IPS-15b (cell line): ENCODE data around the gene NINL.
"Not testable (repeated sequence)": the region's sequence is repeated elsewhere in the genome, so short reads cannot be mapped to it uniquely, and the experiment has no call there.

Source experiments
- H3K27me3 ChIP-seq: one replicate; pipeline ENCODE4 v1.6.1; 2013; ENCODE audit warnings: low read length; ENCODE audit not compliant: control insufficient read depth, insufficient read depth
- H3K36me3 ChIP-seq: one replicate; pipeline ENCODE4 v1.6.1; 2013; ENCODE audit warnings: low read length; ENCODE audit not compliant: control insufficient read depth, insufficient read depth
- H3K4me1 ChIP-seq: one replicate; pipeline ENCODE4 v1.6.1; 2013; ENCODE audit warnings: mild to moderate bottlenecking, low read length; ENCODE audit not compliant: control insufficient read depth, insufficient read depth
- H3K4me3 ChIP-seq: one replicate; pipeline ENCODE4 v1.5.1; 2013; ENCODE audit warnings: low read depth, low read length
- H3K9ac ChIP-seq: one replicate; pipeline ENCODE4 v1.6.1; 2013; ENCODE audit warnings: low read depth, mild to moderate bottlenecking, low read length
- H3K9me3 ChIP-seq: one replicate; pipeline ENCODE4 v1.6.1; 2013; ENCODE audit warnings: mild to moderate bottlenecking, low read length; ENCODE audit not compliant: control insufficient read depth, insufficient read depth

Gene NINL

GRCh38 chr20:25584905-25585704 lies at the start of gene NINL:
TSS of gene NINL (minus strand) at chr20:25585531. CDS start at chr20:25526587, 58,944 bp downstream.
- Histone ChIP-seq H3K27me3 (no peaks in the 10 kb centered on the region), H3K9ac (peak within 1 kb of the TSS; percentile 80), H3K9me3 (no peaks in the 10 kb centered on the region), H3K4me3 (peak within 1 kb of the TSS; percentile 67), H3K4me1 (no peaks in the 10 kb centered on the region), H3K36me3 (no peaks in the 10 kb centered on the region)

GRCh38 chr20:25632940-25633790 lies 47.8 kb upstream of the NINL start:
- H3K9me3 ChIP-seq, result no peaks in the 10 kb centered on the region

GRCh38 chr20:25630615-25631014 lies 45.3 kb upstream of the NINL start:
- H3K4me3 ChIP-seq, H3K9ac ChIP-seq, H3K9me3 ChIP-seq, H3K36me3 ChIP-seq, H3K27me3 ChIP-seq, H3K4me1 ChIP-seq: not testable (repeated sequence)

More at GRCh38 chr20:25632940-25633790, 47.8 kb upstream of the NINL start:
- no peaks in the 10 kb centered on the region for H3K27me3 ChIP-seq
- H3K4me1 ChIP-seq, result no peaks in the 10 kb centered on the region
- no peaks in the 10 kb centered on the region for H3K36me3 ChIP-seq
- H3K4me3 ChIP-seq, result no peak overlapping the region
- H3K9ac ChIP-seq, result no peak overlapping the region

GRCh38 chr20:25629816-25630499 lies 44.6 kb upstream of the NINL start:
- Histone ChIP-seq H3K27me3 (no peaks in the 10 kb centered on the region), H3K4me1 (peaks cover 10% of the 10 kb centered on the region), H3K36me3 (no peaks in the 10 kb centered on the region), H3K4me3 (no peak overlapping the region), H3K9ac (no peak overlapping the region), H3K9me3 (no peaks in the 10 kb centered on the region)

GRCh38 chr20:25626779-25627178 lies 41.4 kb upstream of the NINL start:
- H3K4me1 ChIP-seq, result peaks cover 22% of the 10 kb centered on the region
- H3K9ac ChIP-seq, result no peak overlapping the region
- H3K36me3 ChIP-seq, result no peaks in the 10 kb centered on the region
- no peaks in the 10 kb centered on the region for H3K9me3 ChIP-seq
- no peak overlapping the region for H3K4me3 ChIP-seq
- peaks cover 14% of the 10 kb centered on the region for H3K27me3 ChIP-seq

- peak overlapping the region; percentile 66 for H3K9ac ChIP-seq
- H3K4me3 ChIP-seq, result peak overlapping the region; percentile 84
- no peaks in the 10 kb centered on the region for H3K36me3 ChIP-seq
- peaks cover 14% of the 10 kb centered on the region for H3K27me3 ChIP-seq
- H3K4me1 ChIP-seq, result peaks cover 22% of the 10 kb centered on the region
- no peaks in the 10 kb centered on the region for H3K9me3 ChIP-seq
Measured at GRCh38 chr20:25624500-25624939, 39.2 kb upstream of the NINL start.

- Histone ChIP-seq H3K9me3 (no peaks in the 10 kb centered on the region), H3K9ac (peak within 1 kb of the TSS; percentile 66), H3K4me3 (peak within 1 kb of the TSS; percentile 84), H3K27me3 (peaks cover 14% of the 10 kb centered on the region), H3K36me3 (no peaks in the 10 kb centered on the region), H3K4me1 (peaks cover 22% of the 10 kb centered on the region)
Measured at GRCh38 chr20:25623736-25624499, 38.6 kb upstream of the NINL start, which contains the start of gene NANP. TSS of gene NANP (minus strand) at chr20:25624014. CDS start at chr20:25623948, 66 bp downstream.

- peaks cover 14% of the 10 kb centered on the region for H3K27me3 ChIP-seq
- peak overlapping the region; percentile 84 for H3K4me3 ChIP-seq
- peak overlapping the region; percentile 26 for H3K9ac ChIP-seq
- H3K9me3 ChIP-seq, result no peaks in the 10 kb centered on the region
- peaks cover 25% of the 10 kb centered on the region for H3K4me1 ChIP-seq
- no peaks in the 10 kb centered on the region for H3K36me3 ChIP-seq
Measured at GRCh38 chr20:25623225-25623735, 37.9 kb upstream of the NINL start.

GRCh38 chr20:25622450-25623224 lies 37.3 kb upstream of the NINL start:
- Histone ChIP-seq H3K27me3 (peaks cover 14% of the 10 kb centered on the region), H3K9ac (peak overlapping the region; percentile 26), H3K9me3 (no peaks in the 10 kb centered on the region), H3K36me3 (no peaks in the 10 kb centered on the region), H3K4me1 (peaks cover 25% of the 10 kb centered on the region), H3K4me3 (peak overlapping the region; percentile 84)

- H3K4me3 ChIP-seq, result peak overlapping the region; percentile 84
- no peaks in the 10 kb centered on the region for H3K9me3 ChIP-seq
- H3K36me3 ChIP-seq, result no peaks in the 10 kb centered on the region
- H3K27me3 ChIP-seq, result peaks cover 14% of the 10 kb centered on the region
- H3K9ac ChIP-seq, result no peak overlapping the region
- H3K4me1 ChIP-seq, result peaks cover 25% of the 10 kb centered on the region
Measured at GRCh38 chr20:25622049-25622448, 36.7 kb upstream of the NINL start.
